Activated naive CD4-positive, alpha-beta T cell treated with Interleukin-2 at 50 U/mL for 16 hours (primary cell): ENCODE measurements around the gene C2CD4A.
A peak's percentile ranks its signal among the peaks of the same experiment; 100 is the strongest.

Source experiments
- DNase-seq: peaks from one replicate; pipeline ENCODE4 v3.0.0-alpha.2; 2020

Gene C2CD4A

GRCh38 chr15:62060113-62060895 is 6.5 kb upstream of the C2CD4A start, which contains the start of gene VPS13C:
VPS13C (minus strand) TSS chr15:62060447; CDS start chr15:62060374, 73 bp downstream.
- peak; percentile 93 for DNase-seq

DNA sequence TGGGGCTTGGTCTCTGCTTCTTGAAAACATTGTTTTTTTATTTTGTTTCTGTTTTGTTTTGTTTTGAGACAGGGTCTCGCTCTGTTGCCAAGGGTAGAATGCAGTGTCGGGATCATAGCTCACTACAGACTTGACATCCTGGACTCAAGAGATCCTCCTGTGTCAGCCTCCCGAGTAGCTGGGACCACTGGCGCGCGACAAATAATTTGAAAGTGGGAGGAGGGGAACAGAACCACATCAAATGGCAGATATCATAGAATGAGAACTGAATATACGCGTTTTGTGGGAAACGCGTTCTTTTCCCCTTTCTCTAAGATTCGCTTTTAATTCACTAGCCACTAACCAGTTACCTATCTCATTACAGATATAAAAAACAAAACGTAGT is 5.9 kb upstream of the C2CD4A start:
- DNase-seq: no peak

DNA sequence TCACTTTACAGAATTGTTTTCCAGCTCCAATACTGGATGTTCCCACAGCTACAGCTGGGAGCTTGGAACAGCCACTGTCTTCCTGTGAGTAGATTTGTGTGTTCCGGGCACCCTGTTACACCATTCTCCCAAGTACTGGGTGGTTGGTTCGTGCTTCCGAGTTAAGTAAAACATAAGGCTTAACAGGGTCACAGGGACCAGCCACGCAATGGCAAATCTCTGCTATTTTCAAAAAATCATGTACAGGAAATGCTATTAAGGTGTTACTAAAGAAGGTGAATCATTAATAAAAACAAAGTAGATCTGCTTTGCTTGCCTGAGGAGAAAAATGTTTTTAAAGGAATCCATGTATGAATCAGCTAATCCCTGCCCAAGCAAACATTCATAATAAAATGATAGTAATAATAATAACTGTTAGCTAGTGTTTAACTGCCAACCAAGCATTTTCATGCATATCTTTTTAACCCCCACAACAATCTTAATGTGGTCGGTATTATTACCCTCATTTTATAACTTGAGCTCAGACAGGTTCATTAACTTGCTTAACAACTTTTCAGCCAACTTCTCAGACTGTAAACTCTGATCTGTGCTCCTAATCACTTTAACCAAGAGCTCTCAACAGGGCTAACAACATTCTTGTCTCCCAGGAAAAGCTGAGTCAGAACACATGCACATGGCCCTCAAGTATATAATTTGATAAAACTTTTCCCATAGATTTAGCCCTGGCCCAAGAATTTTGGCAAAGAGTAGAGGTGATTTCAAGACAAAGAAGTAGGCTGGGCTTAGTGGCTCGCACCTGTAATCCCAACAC is 2.7 kb upstream of the C2CD4A start:
- DNase-seq: no peak

GRCh38 chr15:62067448-62068044 is 769 bp downstream of the C2CD4A start:
- DNase-seq: peak; percentile 42

DNA sequence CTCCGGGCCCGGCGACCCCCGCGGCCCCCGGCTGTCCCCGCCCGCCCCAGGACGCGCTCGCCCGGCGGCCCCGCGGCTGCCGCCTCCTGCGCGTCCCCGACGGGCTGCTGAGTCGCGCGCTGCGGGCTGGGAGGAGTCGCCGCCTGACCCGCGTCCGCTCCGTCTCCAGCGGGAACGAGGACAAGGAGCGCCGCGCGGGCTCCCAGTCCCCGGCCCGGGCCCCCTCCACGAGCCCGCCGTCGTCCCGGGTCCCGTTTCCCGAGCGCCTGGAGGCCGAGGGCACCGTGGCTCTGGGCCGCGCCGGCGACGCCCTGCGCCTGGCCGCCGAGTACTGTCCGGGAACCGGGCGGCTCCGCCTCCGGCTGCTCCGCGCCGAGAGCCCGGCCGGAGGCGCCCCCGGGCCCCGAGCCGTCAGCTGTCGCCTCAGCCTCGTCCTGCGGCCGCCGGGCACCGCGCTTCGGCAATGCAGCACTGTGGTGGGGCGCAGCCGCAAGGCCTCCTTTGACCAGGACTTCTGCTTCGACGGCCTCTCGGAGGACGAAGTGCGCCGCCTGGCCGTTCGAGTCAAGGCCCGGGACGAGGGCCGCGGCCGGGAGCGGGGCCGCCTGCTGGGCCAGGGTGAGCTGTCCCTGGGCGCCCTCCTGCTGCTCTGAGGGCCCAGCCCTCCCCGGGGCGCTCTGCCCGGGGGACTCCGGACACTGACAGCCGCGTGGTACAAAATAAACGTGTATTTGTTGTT is 1.5 kb downstream of the C2CD4A start:
- DNase-seq: peak; percentile 31

DNA sequence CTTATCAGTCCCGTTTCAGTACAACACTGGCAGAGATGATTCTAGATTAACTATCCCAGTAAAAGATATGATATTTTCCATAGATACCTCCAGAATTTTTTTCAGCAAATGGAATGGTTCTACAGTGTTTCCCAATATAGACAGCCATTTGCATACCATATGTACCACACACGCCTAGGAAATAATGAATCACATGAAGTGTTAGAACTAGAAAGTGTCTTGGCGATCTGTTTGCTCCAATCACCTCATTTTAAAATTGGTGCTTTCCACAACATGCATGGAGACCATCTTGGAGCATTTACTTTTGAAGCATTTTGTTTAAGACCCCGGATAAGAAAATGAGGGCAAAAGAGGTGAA is 2.0 kb downstream of the C2CD4A start:
- DNase-seq: no peak

- no peak for DNase-seq
Observed at GRCh38 chr15:62069551-62069950, 2.8 kb downstream of the C2CD4A start.

GRCh38 chr15:62071711-62072308 is 5.0 kb downstream of the C2CD4A start:
- no peak for DNase-seq

DNA sequence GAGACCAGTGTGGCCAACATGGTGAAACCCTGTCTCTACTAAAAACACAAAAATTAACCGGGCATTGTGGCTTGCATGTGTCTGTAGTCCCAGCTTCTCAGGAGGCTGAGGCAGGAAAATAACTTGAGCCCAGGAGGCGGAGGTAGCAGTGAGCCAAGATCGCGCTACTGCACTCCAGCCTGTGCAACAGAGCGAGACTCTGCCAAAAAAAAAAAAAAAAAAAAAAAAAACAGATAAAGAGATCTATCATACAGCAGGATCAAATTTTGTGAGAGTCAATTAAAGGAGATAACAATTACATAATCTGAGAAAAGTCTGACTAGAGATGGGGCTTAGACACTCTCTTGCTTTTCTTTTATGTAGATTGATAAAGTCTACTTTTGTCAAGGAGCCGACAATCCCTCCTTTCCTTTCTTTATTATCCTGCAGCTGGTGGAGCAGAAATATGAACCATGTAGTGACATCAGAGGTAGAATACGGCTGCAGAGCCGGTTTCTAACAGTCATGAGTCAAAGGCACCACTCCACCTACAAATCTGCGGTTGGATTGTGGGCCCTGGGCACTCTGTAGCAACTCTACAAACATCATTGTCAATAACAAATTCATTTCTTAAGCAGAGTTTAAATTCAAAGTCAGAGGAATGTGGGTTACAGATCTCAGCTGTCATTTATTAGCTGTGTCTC is 9.0 kb downstream of the C2CD4A start:
- DNase-seq: no peak

- no peak for DNase-seq
Observed at GRCh38 chr15:62079594-62079993, 12.8 kb downstream of the C2CD4A start.

DNA sequence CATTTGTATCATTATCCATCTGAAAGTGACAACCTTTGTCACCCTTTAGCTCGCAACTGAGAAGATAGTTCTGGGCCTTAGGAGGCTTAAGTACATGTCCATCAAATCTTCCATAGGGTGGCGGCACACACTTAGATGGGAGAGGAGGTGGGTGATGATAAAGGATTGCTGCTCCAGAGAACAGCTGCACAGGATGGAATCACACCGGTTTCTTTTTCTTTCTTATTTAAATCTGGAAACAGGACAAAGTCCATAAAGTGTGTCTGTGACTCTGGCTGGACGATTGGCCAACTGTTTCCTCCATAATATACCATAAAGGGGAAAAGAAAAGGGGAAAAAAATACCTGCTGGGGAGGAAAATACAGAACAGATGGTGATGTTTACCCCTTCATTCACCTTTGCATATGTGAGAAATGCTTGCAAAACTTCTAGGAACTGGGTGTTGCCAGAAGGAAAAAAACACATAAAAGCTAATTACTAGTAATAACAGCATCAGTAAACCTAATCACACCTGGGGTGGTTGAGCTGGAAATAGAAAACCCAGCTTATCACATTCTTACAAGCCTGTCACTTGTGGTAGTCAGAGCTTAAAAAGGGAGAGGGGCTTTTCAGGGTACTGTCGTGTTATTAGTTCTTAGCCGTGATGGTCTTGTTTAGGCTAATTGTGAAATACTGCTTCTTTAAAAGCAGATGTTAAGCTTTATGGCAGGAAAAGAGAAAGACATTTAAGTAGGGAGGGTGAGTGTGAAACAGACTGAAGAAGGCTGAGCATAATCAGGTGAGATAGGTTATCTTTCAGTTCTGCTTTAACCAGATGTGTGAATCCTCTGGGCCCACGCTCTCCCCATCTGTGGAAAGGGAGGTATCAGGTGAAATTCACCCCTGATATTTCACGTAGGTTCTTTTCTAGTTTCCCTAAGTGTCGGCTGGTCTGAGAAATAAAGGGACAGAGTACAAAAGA is 16.7 kb downstream of the C2CD4A start:
- no peak for DNase-seq

DNA sequence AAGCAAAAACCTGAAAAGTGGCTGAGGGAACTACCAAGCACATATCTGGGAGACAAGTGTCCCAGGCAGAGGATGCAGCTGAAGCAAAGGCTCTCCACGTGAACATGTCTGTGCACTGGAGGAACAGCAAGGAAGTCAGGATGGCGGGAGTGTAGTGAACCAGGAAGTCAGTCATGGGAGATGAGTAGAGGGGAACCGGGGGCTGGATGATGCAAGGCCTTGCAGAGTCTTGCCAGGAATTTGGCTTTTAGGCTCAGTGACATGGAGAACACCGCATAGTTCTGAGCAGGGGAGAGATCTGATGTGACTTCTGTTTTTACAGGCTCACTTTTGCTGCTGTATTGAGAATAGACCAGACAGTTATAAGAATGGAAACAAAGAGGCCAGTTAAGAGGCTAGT is 19.0 kb downstream of the C2CD4A start:
- DNase-seq: no peak

DNA sequence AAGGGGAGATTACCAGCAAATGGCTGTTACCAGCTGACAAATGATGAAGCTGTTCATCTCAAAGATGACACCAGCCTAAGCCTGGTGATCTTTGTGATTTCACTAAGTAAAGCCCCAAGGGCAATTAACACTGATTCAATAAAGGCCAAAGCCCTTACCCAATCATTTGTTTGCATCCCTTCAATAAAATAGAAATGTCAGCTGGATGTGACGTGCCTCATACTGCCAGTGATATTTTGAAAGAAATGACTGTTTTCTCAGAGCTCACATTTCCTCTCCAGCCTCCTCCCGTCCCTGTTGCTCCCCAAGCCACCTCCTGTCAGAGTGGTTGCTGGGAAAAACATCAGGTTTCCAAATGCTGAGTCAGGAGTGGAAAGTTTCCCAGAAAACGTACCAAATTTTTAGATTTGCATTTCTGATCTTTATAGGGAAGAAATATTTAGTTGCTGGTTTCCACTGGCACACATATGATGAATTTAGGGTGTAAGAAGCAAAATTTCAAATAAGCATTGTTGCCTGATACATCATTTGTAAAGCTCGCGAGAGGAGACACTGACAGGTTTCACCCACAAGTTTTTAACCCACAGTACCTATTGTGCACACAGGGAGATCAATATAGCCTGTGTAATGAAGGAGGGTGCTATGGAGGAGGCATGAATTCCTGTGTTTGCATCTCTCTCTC is 21.0 kb downstream of the C2CD4A start:
- no peak for DNase-seq

DNA sequence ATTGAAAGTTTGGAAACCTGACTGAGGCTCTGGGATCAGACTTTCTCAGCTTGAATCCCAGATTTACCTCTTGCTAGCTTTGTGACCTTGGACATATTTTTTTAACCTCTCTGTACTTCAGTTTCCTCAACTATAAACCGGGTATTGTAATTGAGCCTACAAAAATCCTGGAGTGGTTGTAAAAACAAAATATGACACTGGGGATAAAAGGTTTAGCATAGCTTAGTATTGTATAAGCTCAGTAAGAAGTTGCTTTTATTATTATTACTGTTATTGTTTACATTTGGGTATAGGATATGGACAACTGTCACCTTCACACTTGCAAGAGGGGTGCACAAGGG is 21.5 kb downstream of the C2CD4A start:
- no peak for DNase-seq

DNA sequence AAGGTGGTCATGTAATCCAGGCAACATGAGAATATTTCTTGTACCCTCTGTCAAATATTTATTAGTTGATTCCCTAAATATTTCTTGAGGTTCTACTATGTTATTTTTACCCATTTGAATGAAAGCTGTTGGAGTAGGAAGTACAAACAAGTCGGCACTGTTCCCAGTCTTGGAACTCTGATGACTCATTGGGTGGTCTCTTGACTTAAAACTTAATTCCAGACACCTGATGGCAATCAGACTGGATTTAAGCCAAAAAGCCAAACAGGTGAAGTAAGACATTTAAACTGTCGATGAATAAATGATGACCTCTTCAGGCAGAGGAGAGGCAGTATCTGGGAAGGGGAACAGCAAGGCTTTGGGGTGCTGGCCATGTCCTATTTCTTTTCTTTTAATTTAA is 22.8 kb downstream of the C2CD4A start:
- DNase-seq: no peak

GRCh38 chr15:62090988-62091387 is 24.2 kb downstream of the C2CD4A start:
- DNase-seq: no peak

GRCh38 chr15:62093809-62094208 is 27.0 kb downstream of the C2CD4A start:
- DNase-seq: no peak

DNA sequence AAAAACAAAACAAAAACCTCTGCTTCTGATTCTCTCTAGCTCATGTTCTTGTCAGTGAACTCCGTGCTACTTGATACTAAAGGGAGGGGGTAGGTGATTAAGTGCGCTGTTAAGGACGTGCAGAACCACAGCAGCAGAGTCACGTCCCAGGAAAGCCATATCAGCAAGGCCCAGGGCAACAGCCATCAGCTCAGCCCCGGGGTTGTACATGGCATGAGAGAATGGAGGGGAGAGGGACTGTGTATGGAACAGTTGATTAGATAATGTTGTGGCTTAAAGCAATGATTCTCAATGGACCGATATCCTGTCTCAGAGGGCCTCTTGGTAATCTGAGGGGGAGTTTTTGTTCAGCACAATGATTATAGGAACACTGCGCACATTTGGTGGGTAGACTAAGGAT is 27.6 kb downstream of the C2CD4A start:
- no peak for DNase-seq

- DNase-seq: no peak
Observed at GRCh38 chr15:62099094-62099601, 32.4 kb downstream of the C2CD4A start.

DNA sequence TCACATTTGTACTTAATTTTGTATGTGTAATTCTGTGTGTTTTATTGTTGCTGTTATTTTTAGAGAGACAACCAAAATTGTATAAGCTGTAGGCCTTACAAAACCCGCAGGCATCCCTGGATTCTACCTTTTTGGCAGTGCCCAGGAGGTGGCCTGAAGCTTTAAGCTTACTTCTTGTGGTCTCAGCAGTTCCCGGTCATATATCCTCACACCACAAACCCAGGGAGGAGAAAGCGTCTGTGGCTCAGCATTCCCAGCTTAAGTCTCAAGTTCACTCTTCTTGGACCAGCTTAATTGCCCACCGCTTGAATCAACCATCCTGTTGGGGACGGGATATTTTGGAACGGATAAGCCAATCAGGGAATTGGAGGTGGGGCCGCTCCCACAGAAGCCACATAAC is 36.7 kb downstream of the C2CD4A start:
- no peak for DNase-seq
